ENCODE data around the gene SLC8B1.

Gene SLC8B1

GRCh38 chr12:113268136-113268535 lies 66.8 kb downstream of the SLC8B1 start:
- no peak for DNase-seq (ENCODE audit: low spot score)

GRCh38 chr12:113267621-113268020 lies 67.3 kb downstream of the SLC8B1 start:
- no peak for DNase-seq (ENCODE audit: low spot score)

GRCh38 chr12:113266106-113266895 lies 68.6 kb downstream of the SLC8B1 start:
- no peak for DNase-seq (ENCODE audit: low spot score)

- DNase-seq (ENCODE audit: low spot score) = no peak
Measured at GRCh38 chr12:113263431-113263963, 71.4 kb downstream of the SLC8B1 start.

- no peak for DNase-seq (ENCODE audit: low spot score)
Measured at GRCh38 chr12:113262710-113263109, 72.2 kb downstream of the SLC8B1 start.

- no peak for DNase-seq (ENCODE audit: low spot score)
Measured at GRCh38 chr12:113261847-113262470, 73.0 kb downstream of the SLC8B1 start.

GRCh38 chr12:113260636-113261300 lies 74.1 kb downstream of the SLC8B1 start:
- DNase-seq (ENCODE audit: low spot score) = no peak

- no peak for DNase-seq (ENCODE audit: low spot score)
Measured at GRCh38 chr12:113260127-113260526, 74.8 kb downstream of the SLC8B1 start.

GRCh38 chr12:113257564-113257963 lies 77.3 kb downstream of the SLC8B1 start:
- DNase-seq (ENCODE audit: low spot score) = no peak

GRCh38 chr12:113254298-113254697 lies 80.6 kb downstream of the SLC8B1 start:
- no peak for DNase-seq (ENCODE audit: low spot score)

- DNase-seq (ENCODE audit: low spot score) = no peak
Measured at GRCh38 chr12:113253532-113254285, 81.2 kb downstream of the SLC8B1 start.

GRCh38 chr12:113252494-113252893 lies 82.4 kb downstream of the SLC8B1 start:
- DNase-seq (ENCODE audit: low spot score) = no peak

- no peak for DNase-seq (ENCODE audit: low spot score)
Measured at GRCh38 chr12:113251404-113252070, 83.4 kb downstream of the SLC8B1 start.

- no peak for DNase-seq (ENCODE audit: low spot score)
Measured at GRCh38 chr12:113250045-113250444, 84.9 kb downstream of the SLC8B1 start.

GRCh38 chr12:113249546-113249945 lies 85.4 kb downstream of the SLC8B1 start:
- no peak for DNase-seq (ENCODE audit: low spot score)

GRCh38 chr12:113248842-113249435 lies 86.0 kb downstream of the SLC8B1 start:
- no peak for DNase-seq (ENCODE audit: low spot score)
